HCT116 (cell line): ENCODE data around the gene CIITA. TPM values are rescaled to one million over a fixed set of nuclear protein-coding genes. Genes with fewer than 3 reads are reported as not detected.

Experiments
- ATAC-seq: fragments of 200-7000 bp; cut with Tn5 transposase; 2 replicates; pipeline ENCODE4 v1.9.1; 2020; ENCODE audit warnings: mild to moderate bottlenecking, moderate library complexity
- BruUV-seq: library from RNA; stranded (reverse); fragments of 400-500 nt; replicated peaks from 2 replicates; lab custom pipeline; 2021; lab: Mats Ljungman, UMichigan
- CTCF ChIA-PET: fragments of 300-600 bp; sonication (Branson Sonifier 250); formaldehyde crosslinking; loops from one replicate; lab custom pipeline; 2021; ENCODE audit warnings: antibody characterized with exemption; lab: Charles Lee
- POLR2A ChIA-PET: fragments of 300-600, 350-600 bp; sonication (Branson Sonifier 250); formaldehyde crosslinking; loops from one replicate; lab custom pipeline; 2021; ENCODE audit warnings: antibody characterized with exemption; lab: Charles Lee
- RAD21 ChIA-PET, 2 experiments: fragments of 300-600 bp; sonication (Branson Sonifier 250); formaldehyde crosslinking; loops; one replicate each; lab custom pipeline; 2023; ENCODE audit warnings: low total read pairs in 2 of 2; ENCODE audit not compliant: uncharacterized antibody in 2 of 2, unreplicated experiment in 2 of 2, low non-redundant PET in 1 of 2; lab: Charles Lee
- DNase-seq: peaks from one replicate; pipeline ENCODE4 v3.0.0-alpha.2; 2010; ENCODE audit warnings: low read depth, low spot score
- H2AFZ ChIP-seq: fragments of 200-600 bp; shearing (Covaris generic), sonication (generic); 2 replicates; pipeline ENCODE4 v1.6.1; 2017; ENCODE audit warnings: low read depth, mixed run types, mixed read lengths, antibody characterized with exemption, low read length; ENCODE audit not compliant: poor library complexity, severe bottlenecking
- H3K27ac ChIP-seq: 2 replicates; pipeline ENCODE4 v1.5.1; 2012; ENCODE audit warnings: low read depth, low read length
- H3K27me3 ChIP-seq: fragments of 200-600 bp; sonication (generic); 2 replicates; pipeline ENCODE4 v1.6.1; 2016; ENCODE audit warnings: mixed run types, low read length, mixed read lengths; ENCODE audit not compliant: insufficient read depth
- H3K36me3 ChIP-seq, 2 experiments: fragments of 200-500 bp in 1 of 2; fragments of 200-600 bp in 1 of 2; sonication (Bioruptor generic) in 1 of 2; sonication (generic) in 1 of 2; 2 replicates each; pipeline versions ENCODE4 v1.5.1 to v1.6.1; 2014 to 2016; ENCODE audit warnings: low read length in 2 of 2, inconsistent platforms in 1 of 2, mixed read lengths in 1 of 2, mixed run types in 1 of 2; ENCODE audit not compliant: insufficient read depth in 2 of 2, control insufficient read depth in 1 of 2
- H3K4me1 ChIP-seq, 2 experiments: fragments of 200-600 bp in 1 of 2; sonication (generic) in 1 of 2; 2 replicates each; pipeline versions ENCODE4 v1.5.1 to v1.6.1; 2012 to 2017; ENCODE audit warnings: low read length in 2 of 2, inconsistent platforms in 1 of 2, mild to moderate bottlenecking in 1 of 2, mixed read lengths in 1 of 2, mixed run types in 1 of 2, moderate library complexity in 1 of 2; ENCODE audit not compliant: insufficient read depth in 2 of 2, control insufficient read depth in 1 of 2
- H3K4me2 ChIP-seq: fragments of 200-600 bp; sonication (generic); 2 replicates; pipeline ENCODE4 v1.6.1; 2017; ENCODE audit warnings: mixed run types, low read length, mixed read lengths
- H3K4me3 ChIP-seq, 2 experiments: fragments of 200-600 bp in 1 of 2; sonication (generic) in 1 of 2; replicated peaks in 1 of 2; 2 replicates each; pipeline ENCODE4 v1.5.1; 2011 to 2016; ENCODE audit warnings: low read length in 2 of 2, control low read depth in 1 of 2, low read depth in 1 of 2, mild to moderate bottlenecking in 1 of 2, mixed read lengths in 1 of 2, mixed run types in 1 of 2
- H3K79me2 ChIP-seq: fragments of 200-600 bp; sonication (generic); 2 replicates; pipeline ENCODE4 v1.6.1; 2017; ENCODE audit warnings: mild to moderate bottlenecking, mixed run types, low read length, moderate library complexity, mixed read lengths; ENCODE audit not compliant: insufficient read depth
- H3K9ac ChIP-seq: fragments of 200-600 bp; sonication (generic); 2 replicates; pipeline ENCODE4 v1.6.1; 2016; ENCODE audit warnings: low read length, mixed read lengths
- H3K9me2 ChIP-seq: fragments of 200-600 bp; sonication (generic), shearing (Covaris generic); 2 replicates; pipeline ENCODE4 v1.6.1; 2017; ENCODE audit warnings: mixed run types, mild to moderate bottlenecking, moderate library complexity; ENCODE audit not compliant: insufficient read depth
- H3K9me3 ChIP-seq, 2 experiments: fragments of 200-500 bp in 1 of 2; fragments of 200-600 bp in 1 of 2; sonication (Bioruptor generic) in 1 of 2; sonication (generic) in 1 of 2; 2 replicates each; pipeline ENCODE4 v1.6.1; 2014 to 2017; ENCODE audit warnings: low read length in 2 of 2, mixed read lengths in 2 of 2, inconsistent platforms in 1 of 2, low read depth in 1 of 2, mild to moderate bottlenecking in 1 of 2, mixed run types in 1 of 2, moderate library complexity in 1 of 2; ENCODE audit not compliant: control insufficient read depth in 1 of 2, insufficient read depth in 1 of 2
- H4K20me1 ChIP-seq: fragments of 200-600 bp; sonication (generic), shearing (Covaris generic); 2 replicates; pipeline ENCODE4 v1.6.1; 2017; ENCODE audit warnings: mixed run types, mild to moderate bottlenecking, moderate library complexity; ENCODE audit not compliant: insufficient read depth
- ATF3 ChIP-seq: IDR thresholded peaks from 2 replicates; pipeline ENCODE4 v1.6.1; 2012
- CTCF ChIP-seq, 3 experiments: fragments of 200-600 bp in 1 of 3; sonication (generic) in 1 of 3; IDR thresholded peaks in 2 of 3; conservative IDR thresholded peaks in 1 of 3; 2 replicates each; pipeline ENCODE4 v1.5.1; 2012 to 2017; ENCODE audit warnings: low read depth in 2 of 3, low read length in 2 of 3, antibody characterized with exemption in 1 of 3, borderline replicate concordance in 1 of 3, control low read depth in 1 of 3, mild to moderate bottlenecking in 1 of 3, mixed read lengths in 1 of 3, mixed run types in 1 of 3, moderate library complexity in 1 of 3; ENCODE audit not compliant: insufficient read depth in 1 of 3
- EZH2 ChIP-seq: fragments of 200-600 bp; sonication (generic); IDR thresholded peaks from 2 replicates; pipeline ENCODE4 v1.6.1; 2017; ENCODE audit warnings: antibody characterized with exemption, mixed run types
- EZH2phosphoT487 ChIP-seq: fragments of 200-600 bp; IDR thresholded peaks from 2 replicates; pipeline ENCODE4 v1.6.1; 2018; ENCODE audit warnings: antibody characterized with exemption, borderline replicate concordance
- FOSL1 ChIP-seq: IDR thresholded peaks from 2 replicates; pipeline ENCODE4 v1.6.1; 2012; ENCODE audit warnings: low read depth
- JUND ChIP-seq: IDR thresholded peaks from 2 replicates; pipeline ENCODE4 v1.6.1; 2012
- MAX ChIP-seq: IDR thresholded peaks from 2 replicates; pipeline ENCODE4 v1.6.1; 2012
- POLR2AphosphoS5 ChIP-seq: IDR thresholded peaks from 2 replicates; pipeline ENCODE4 v1.6.1; 2011; ENCODE audit warnings: mild to moderate bottlenecking, low read depth, low read length, moderate library complexity
- RAD21 ChIP-seq: IDR thresholded peaks from 2 replicates; pipeline ENCODE4 v1.6.1; 2012; ENCODE audit warnings: low read depth, mild to moderate bottlenecking
- REST ChIP-seq: IDR thresholded peaks from 2 replicates; pipeline ENCODE4 v1.6.1; 2012; ENCODE audit warnings: low read depth
- SIN3A ChIP-seq: IDR thresholded peaks from 2 replicates; pipeline ENCODE4 v1.6.1; 2012; ENCODE audit warnings: low read depth
- SP1 ChIP-seq: IDR thresholded peaks from 2 replicates; pipeline ENCODE4 v1.6.1; 2012; ENCODE audit warnings: low read depth
- SRF ChIP-seq: IDR thresholded peaks from 2 replicates; pipeline ENCODE4 v1.6.1; 2012; ENCODE audit warnings: low read depth
- TCF7L2 ChIP-seq: IDR thresholded peaks from 2 replicates; pipeline ENCODE4 v1.7.0; 2011; ENCODE audit warnings: borderline replicate concordance, inconsistent platforms; ENCODE audit not compliant: insufficient read depth, insufficient read length; ENCODE audit errors: extremely low read depth
- YY1 ChIP-seq: IDR thresholded peaks from 2 replicates; pipeline ENCODE4 v1.6.1; 2011; ENCODE audit warnings: low read length, low read depth, moderate library complexity, mild to moderate bottlenecking; ENCODE audit not compliant: insufficient replicate concordance; ENCODE audit errors: extremely low read depth
- intact Hi-C: fragments of 100-400 bp; cut with micrococcal nuclease; formaldehyde crosslinking; loops from 2 replicates; pipeline ENCODE4 v1.10.0; 2022
- total RNA-seq: library from RNA; stranded (reverse); gene quantifications from one replicate; pipeline ENCODE4 v1.2.1, GENCODE V29; 2021; ENCODE audit not compliant: unreplicated experiment

CIITA gene
- total RNA-seq, 1 experiment from 2014 or later = 0.25 TPM

GRCh38 chr16:10896165-10896564, 19.2 kb downstream of the CIITA start (continued):
- no peak for TF ChIP-seq REST
- no peak for TF ChIP-seq CTCF (IDR thresholded peaks at IDR 0.05 in 2 of 3, conservative IDR thresholded peaks at IDR 0.05 in 1 of 3; ENCODE audit: borderline replicate concordance in 1 of 3, insufficient read depth in 1 of 3, low read depth in 2 of 3, low read length in 2 of 3)
- TF ChIP-seq FOSL1 = no peak
- TF ChIP-seq SP1 = no peak
- TF ChIP-seq, all 23 proteins: peak for 0

GRCh38 chr16:10896723-10897122, 19.7 kb downstream of the CIITA start:
- H3K27me3 ChIP-seq = peaks cover 16% of the 10 kb centered on the region
- no TSS peak for BruUV-seq
- no peak overlapping the region for H2AFZ ChIP-seq
- H3K9me3 ChIP-seq = no peaks in the 10 kb centered on the region
- H3K9me2 ChIP-seq = no peaks in the 10 kb centered on the region
- CTCF ChIA-PET = no interaction called here
- intact Hi-C loops = no loop called here
- TF ChIP-seq YY1 (no peak), SIN3A (no peak), EZH2 (no peak), JUND (no peak), MAX (no peak), POLR2AphosphoS5 (no peak), REST (no peak), SRF (no peak), FOSL1 (no peak), TCF7L2 (no peak), ATF3 (no peak), RAD21 (no peak), EZH2phosphoT487 (no peak)
- H3K4me3 ChIP-seq = no peak overlapping the region
- no peaks in the 10 kb centered on the region for H3K36me3 ChIP-seq
- ATAC-seq (no peak), DNase-seq (no peak)
- no peak overlapping the region for H3K9ac ChIP-seq
- RAD21 ChIA-PET = no interaction called here
- no peak overlapping the region for H3K4me2 ChIP-seq
- no peaks in the 10 kb centered on the region for H3K79me2 ChIP-seq
- H3K4me1 ChIP-seq = no peaks in the 10 kb centered on the region
- no peaks in the 10 kb centered on the region for H4K20me1 ChIP-seq
- POLR2A ChIA-PET = no interaction called here
- no peak overlapping the region for H3K27ac ChIP-seq
